GM19328 (cell line): ENCODE data around the gene FEM1C.

ENCODE experiments used
- ATAC-seq: cut with Tn5 transposase; IDR thresholded peaks from one replicate; pipeline ENCODE4 v1.9.1; 2021; ENCODE audit warnings: mild to moderate bottlenecking, moderate library complexity; ENCODE audit not compliant: unreplicated experiment

The FEM1C gene, protein sequence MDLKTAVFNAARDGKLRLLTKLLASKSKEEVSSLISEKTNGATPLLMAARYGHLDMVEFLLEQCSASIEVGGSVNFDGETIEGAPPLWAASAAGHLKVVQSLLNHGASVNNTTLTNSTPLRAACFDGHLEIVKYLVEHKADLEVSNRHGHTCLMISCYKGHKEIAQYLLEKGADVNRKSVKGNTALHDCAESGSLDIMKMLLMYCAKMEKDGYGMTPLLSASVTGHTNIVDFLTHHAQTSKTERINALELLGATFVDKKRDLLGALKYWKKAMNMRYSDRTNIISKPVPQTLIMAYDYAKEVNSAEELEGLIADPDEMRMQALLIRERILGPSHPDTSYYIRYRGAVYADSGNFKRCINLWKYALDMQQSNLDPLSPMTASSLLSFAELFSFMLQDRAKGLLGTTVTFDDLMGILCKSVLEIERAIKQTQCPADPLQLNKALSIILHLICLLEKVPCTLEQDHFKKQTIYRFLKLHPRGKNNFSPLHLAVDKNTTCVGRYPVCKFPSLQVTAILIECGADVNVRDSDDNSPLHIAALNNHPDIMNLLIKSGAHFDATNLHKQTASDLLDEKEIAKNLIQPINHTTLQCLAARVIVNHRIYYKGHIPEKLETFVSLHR

GRCh38 chr5:115544436-115545350 lies at the start of gene FEM1C:
Gene FEM1C (minus strand): TSS chr5:115544775. CDS start chr5:115543493, 1,282 bp downstream.
- ATAC-seq = peak; percentile 97

- ATAC-seq = no peak
Observed at GRCh38 chr5:115589043-115589442, 44.5 kb upstream of the FEM1C start.

GRCh38 chr5:115588640-115589039 lies 44.1 kb upstream of the FEM1C start:
- no peak for ATAC-seq

GRCh38 chr5:115586525-115587146 lies 42.1 kb upstream of the FEM1C start:
- ATAC-seq = no peak

DNA sequence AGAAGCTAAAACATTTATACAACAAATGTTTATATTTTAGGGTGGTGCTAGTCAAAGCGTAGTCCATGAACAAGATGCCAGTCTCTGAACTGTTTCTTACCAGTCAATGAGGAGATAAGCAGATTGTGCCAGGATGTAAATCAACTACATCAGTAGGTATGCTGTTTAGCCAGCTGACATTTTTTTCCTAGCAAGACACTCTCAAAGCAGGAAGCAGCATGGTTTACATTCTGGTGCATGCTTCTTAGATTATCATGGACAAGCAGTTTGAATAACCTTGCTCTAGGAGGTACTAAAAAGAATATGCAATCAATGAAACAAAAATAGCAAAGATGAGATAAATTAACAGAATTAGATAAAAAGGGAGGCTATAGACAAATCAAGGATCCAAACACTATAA lies 40.7 kb upstream of the FEM1C start:
- no peak for ATAC-seq

GRCh38 chr5:115584501-115584900 lies 39.9 kb upstream of the FEM1C start:
- no peak for ATAC-seq

DNA sequence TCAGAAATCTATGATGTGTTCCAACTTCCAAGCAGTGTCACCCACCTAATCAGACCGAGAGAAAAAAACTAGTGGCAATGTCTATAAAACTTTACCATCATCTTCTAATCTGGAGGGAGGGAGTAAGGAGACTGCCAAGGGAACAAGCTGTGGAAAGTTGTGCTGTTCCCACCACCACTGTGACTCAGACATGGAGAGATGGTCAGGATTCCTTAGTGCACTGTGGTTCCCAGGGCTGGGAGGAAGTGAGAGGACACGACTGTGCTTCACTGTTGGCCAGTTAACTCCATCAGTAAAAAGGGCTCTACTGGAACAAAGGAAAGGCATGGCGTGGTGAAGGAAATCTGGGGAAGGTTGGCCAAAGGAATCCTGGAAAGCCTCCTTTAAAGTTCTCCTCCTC lies 38.9 kb upstream of the FEM1C start:
- no peak for ATAC-seq

DNA sequence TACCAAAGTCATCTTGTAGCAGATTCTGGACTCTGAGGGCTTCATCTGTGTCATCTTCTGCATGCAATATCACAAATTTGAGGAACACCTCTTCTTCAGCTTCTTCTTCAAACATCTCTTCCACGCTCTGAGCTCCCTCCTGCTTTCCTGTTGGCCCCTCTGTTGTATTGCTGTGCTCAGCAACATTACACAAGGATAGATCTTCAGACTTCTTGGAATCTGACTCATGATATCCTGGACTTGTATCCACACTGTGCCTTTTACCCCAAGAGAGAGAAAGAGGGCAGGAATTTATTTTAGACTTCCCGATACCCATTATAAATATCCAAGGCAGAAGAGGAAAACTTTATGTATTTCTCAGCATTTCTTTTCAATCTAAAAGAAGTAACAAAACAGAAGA lies 36.4 kb upstream of the FEM1C start:
- no peak for ATAC-seq

DNA sequence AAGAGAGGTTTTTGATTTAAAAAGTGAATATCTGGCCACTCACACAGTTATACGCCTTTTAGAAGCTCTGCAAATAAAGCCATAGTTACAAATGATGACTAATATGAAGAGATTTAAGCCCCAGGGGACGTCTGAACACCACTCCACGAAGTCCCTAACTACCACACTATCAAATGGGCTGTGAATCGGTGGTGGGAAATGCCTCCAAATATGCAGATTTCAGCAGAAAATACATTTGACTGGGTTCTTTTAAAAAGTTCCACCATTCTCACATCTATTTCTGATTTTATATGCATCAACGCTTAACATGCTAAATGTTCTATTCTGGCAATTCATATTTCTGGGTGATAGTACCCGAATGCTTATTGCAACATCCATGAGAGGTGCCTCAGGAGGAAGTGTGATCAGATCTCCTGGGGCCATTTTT lies 35.2 kb upstream of the FEM1C start:
- peak; percentile 57 for ATAC-seq

DNA sequence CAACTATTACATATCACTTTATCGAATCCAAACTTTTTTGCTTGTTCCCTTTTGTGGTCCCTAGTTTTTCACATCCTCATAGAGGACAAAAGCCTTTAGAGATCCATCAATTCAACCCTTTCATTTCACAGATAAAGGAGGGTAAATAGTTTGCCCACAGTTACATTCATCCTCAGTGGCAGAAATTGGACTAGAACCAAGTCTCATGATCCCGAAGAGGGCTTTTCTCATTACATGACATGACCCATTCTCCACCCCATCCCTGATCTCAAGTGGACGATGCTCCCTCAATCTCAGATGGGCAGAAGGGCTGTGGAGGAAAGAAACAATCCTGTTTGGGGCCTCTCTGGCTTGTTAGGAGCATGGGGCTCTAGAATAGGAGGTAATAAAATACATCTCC lies 34.6 kb upstream of the FEM1C start:
- ATAC-seq = no peak

DNA sequence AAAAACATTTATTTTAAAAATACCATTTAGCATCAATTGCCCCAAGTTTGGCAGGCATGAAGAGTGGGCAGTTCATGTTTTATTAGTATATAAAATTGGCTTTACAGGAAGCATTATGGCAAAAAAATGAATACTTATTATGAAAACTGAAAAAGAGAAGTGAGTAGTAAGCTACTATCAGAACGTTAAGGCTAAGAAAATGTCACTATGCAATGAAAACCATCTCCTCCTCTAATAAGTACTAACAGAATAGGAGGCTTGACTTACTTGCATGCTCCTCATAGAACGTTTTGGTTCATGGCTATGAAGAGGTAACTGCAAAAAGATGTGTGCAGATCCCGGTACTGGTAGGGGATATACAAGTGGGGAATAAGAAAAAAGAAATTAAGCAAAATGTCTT lies 34.1 kb upstream of the FEM1C start:
- ATAC-seq = peak; percentile 44

DNA sequence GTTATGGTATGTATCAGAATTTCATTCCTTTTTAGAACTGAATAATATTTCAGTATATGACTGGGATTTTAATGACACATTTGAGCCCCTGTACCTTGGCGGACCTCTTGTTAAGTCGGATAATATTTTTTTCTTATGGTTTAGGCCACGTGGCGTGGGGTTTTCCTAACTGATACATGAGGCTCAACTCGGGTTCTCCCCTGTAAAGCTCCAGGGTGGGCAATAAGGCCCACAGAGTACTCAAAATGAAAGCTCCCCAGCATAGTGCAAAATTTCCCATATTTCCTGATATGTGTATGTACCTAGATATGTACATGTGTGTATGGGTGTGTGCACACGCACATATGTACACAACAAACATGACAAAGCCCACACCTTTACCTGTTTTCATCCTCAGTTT lies 33.2 kb upstream of the FEM1C start:
- ATAC-seq = no peak

GRCh38 chr5:115577329-115577728 lies 32.8 kb upstream of the FEM1C start:
- no peak for ATAC-seq

DNA sequence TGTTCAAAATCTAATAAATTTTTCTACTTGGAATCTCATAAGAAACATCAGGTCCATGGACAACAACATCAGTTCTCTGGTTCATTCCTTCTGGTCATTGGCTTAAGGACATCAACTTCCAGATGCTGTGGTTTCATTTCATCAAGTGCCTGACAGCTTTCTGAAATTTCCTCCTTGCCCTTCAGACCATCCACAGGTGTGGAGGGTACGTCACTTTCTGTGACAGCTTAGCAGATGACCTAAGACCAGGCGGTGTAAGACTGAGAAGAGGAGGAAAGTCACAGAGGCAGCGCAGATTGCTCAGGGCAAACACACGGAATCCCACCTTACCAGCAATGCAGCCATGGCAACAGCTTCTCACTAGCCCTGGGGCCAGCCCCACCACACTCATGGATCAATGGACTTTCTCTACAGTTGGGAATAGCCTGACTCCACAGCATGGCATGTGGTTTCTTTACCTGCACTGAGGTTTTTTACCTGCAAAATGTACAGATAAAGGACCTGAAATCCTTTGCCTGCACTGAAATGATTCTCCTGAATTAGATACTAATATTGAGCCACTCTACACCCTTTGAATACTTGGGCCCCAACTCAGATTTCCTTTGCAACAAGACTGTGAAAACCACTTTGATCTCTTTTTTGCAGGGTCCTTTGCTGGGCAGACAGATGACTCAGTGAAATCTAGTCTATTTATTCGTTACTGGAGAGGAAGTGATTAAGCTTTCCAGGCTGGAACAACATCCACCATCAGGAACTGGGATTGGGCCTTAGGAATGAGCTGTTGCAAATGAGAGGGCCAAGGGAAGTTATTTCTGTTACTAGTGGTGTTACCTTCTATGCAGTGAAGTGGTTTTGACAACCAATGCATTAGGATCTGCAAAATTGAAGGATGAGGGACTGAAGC lies 30.8 kb upstream of the FEM1C start:
- no peak for ATAC-seq

DNA sequence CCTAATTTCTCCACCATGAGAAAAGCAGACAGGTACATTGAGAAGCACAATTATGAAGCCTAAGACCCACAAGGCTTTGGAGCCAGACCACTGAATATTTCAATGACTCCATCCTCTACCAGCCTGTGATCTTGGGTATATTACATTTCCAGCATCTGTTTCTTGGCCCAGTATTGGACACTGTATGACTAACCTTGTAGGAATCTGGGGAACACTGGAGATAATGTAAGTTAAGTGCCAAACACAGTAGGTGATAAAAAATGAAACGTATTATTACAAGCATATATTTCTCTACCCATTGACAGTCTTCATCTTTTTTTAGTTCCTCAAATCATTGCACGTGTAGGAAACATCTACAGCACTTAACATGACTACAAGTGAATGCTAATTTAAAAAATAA lies 28.6 kb upstream of the FEM1C start:
- ATAC-seq = no peak

DNA sequence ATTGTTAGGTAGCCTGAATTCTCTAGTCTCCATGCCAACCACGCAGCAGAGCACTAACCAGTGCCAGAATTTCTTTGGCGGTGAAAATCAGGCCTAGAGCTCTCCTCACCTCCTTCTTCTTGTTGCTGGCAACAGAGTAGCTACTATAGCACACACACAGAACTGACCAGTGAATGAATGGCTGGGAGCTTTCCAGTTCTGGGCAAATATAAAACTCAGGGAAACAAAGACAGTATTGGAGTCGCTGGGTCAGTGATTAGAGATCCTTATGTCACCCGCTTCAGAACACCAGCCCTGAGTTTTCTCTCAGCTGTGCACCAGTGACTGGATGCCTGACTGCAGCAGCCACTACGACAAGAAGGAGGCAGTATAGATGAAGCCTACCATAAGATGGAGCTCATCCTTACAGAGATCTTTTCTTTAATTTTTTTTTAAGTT lies 26.9 kb upstream of the FEM1C start:
- no peak for ATAC-seq

GRCh38 chr5:115568668-115569067 lies 24.1 kb upstream of the FEM1C start:
- ATAC-seq = no peak

- no peak for ATAC-seq
Observed at GRCh38 chr5:115565233-115565632, 20.7 kb upstream of the FEM1C start.

DNA sequence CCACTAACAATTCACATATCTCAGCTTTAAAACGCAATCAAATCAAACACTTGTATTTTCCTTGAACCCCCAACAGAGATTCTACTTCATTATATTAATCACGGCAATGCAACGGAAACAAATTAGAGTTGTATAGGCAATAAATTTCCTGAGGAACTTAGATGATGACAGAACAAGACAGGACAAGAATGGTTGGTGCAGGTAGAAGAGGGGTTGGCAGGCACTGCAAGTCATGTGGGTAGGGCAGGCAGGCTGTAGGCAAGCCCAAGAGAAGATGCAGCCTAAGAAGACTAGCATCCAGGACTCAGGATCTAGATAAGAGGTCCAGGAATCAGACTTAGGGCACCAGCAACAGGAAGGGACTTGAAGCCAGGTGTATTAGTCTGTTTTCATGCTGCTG lies 16.6 kb upstream of the FEM1C start:
- ATAC-seq = no peak

DNA sequence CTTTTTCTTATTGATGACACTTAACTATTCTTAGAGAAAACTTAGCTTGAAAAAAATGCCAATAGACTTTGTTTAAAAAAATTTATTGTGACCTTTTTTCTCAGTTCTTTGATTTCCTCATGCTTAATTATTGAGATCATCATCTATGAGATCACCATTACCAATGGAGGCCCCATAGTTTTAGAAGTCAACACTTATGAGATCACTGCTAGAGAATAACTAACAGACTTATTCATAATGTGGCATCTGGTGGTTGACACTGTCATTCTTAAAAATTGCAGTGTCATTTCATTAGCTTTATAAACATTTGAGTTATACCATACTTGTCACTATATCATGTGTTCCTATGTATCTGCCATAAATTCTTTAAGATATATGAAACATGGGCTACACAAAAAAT lies 14.9 kb upstream of the FEM1C start:
- ATAC-seq = no peak
